ENCODE results near the gene STAT1.

STAT1 gene

DNA sequence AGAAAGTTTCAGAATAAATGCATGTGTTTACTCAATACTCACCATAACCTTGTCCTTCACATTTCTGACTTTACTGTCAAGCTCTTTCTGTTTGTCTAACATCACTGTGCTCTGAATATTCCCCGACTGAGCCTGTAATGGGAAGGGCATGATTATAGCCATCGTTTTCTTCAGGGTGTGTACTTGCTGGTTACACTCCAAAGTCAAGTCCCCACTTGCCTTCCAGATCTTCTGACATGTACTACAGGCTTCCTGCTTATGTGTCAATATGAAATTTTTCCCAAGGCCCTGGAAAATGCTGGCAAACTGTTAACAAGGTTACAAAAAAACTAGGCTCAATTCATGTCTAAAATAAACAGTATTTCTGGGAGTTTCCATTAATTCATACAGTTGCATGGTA lies 12.9 kb downstream of the STAT1 start:
- H3K27ac ChIP-seq = no peak overlapping the region
- H3K9ac ChIP-seq = no peak overlapping the region
- no peaks in the 10 kb centered on the region for H3K79me2 ChIP-seq (ENCODE audit: insufficient read depth, low read depth)
- peaks cover 25% of the 10 kb centered on the region; the same call in 1 of the 2 replicates for H3K36me3 ChIP-seq (ENCODE audit: insufficient read depth)
- H3K4me3 ChIP-seq (IDR thresholded peaks at IDR 0.05; ENCODE audit: insufficient read depth, low read depth, low read length) = no peak overlapping the region
- H2AFZ ChIP-seq (ENCODE audit: low read depth) = no peak overlapping the region
- H4K20me1 ChIP-seq (ENCODE audit: insufficient read depth) = no peaks in the 10 kb centered on the region
- no peak overlapping the region for H3K4me2 ChIP-seq
- TF ChIP-seq, protein P1, sequence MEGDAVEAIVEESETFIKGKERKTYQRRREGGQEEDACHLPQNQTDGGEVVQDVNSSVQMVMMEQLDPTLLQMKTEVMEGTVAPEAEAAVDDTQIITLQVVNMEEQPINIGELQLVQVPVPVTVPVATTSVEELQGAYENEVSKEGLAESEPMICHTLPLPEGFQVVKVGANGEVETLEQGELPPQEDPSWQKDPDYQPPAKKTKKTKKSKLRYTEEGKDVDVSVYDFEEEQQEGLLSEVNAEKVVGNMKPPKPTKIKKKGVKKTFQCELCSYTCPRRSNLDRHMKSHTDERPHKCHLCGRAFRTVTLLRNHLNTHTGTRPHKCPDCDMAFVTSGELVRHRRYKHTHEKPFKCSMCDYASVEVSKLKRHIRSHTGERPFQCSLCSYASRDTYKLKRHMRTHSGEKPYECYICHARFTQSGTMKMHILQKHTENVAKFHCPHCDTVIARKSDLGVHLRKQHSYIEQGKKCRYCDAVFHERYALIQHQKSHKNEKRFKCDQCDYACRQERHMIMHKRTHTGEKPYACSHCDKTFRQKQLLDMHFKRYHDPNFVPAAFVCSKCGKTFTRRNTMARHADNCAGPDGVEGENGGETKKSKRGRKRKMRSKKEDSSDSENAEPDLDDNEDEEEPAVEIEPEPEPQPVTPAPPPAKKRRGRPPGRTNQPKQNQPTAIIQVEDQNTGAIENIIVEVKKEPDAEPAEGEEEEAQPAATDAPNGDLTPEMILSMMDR (conservative IDR thresholded peaks at IDR 0.05; ENCODE audit: low read depth, low read length) = no peak
- H3K4me1 ChIP-seq (ENCODE audit: low read depth, poor library complexity, severe bottlenecking) = peaks cover 23% of the 10 kb centered on the region
- H3K27me3 ChIP-seq (ENCODE audit: insufficient read depth, low read depth) = no peaks in the 10 kb centered on the region; the same call in 1 of the 2 replicates

DNA sequence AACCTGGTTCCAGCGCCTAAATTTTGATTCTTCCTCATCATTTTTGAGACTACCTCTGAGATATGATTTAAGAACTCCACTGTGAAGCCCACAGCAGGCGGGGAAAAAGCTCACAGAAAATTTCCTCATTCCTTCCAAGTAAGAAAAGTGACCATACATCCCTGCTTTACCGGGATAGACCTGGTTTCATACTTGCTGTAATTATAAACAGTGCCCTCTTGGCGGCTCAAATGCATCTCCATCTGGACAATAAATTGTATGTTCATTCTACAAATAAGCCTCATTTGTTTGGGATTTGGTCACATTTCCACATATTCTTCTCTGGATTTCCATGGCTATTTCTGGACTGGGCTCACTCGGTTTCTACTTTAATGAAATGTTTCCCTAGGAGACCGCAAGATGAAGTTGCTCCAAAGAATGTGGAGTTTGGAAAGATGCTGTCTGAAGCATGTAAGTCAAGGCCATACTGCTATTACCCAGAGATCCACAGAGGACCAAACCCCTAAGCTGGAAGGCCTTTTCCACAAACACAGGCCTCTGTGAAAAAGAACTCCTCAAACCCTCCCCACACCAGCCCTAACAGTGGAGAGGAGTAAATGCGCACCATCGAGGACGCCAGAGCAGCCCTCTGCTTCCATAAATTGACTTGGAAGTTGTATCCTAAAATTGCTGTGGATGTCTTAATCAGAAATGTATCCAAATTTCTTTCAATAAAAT lies 13.9 kb downstream of the STAT1 start:
- Histone ChIP-seq H4K20me1 (ENCODE audit: insufficient read depth) (no peaks in the 10 kb centered on the region), H3K4me2 (no peak overlapping the region), H3K27ac (no peak overlapping the region), H3K27me3 (ENCODE audit: insufficient read depth, low read depth) (no peaks in the 10 kb centered on the region; the same call in 1 of the 2 replicates), H2AFZ (ENCODE audit: low read depth) (no peak overlapping the region), H3K4me1 (ENCODE audit: low read depth, poor library complexity, severe bottlenecking) (peaks cover 29% of the 10 kb centered on the region), H3K9ac (no peak overlapping the region), H3K4me3 (IDR thresholded peaks at IDR 0.05; ENCODE audit: insufficient read depth, low read depth, low read length) (no peak overlapping the region), H3K36me3 (ENCODE audit: insufficient read depth) (peaks cover 32% of the 10 kb centered on the region; the same call in 1 of the 2 replicates), H3K79me2 (ENCODE audit: insufficient read depth, low read depth) (no peaks in the 10 kb centered on the region)
- TF ChIP-seq, protein P1 (conservative IDR thresholded peaks at IDR 0.05; ENCODE audit: low read depth, low read length) = no peak

DNA sequence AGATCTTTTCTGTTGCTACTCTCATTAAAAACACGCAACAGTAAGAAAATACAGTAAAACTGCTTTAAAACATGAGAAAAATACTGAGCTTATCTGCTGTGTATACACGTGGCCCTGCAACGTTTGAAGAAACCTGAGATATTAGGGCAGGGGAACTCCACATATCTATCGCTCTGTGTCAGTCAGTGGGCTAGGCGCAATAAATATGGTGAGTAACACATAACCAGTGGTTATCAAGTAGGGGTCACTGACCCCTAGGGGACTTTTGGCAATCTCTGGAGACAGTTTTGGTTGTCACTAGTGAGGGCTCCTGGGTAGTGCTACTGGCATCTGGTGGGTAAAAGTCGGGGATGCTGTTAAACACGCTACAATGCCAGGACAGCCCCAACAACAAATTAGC lies 14.9 kb downstream of the STAT1 start:
- peaks cover 33% of the 10 kb centered on the region; the same call in 1 of the 2 replicates for H3K36me3 ChIP-seq (ENCODE audit: insufficient read depth)
- no peaks in the 10 kb centered on the region; the same call in 1 of the 2 replicates for H3K27me3 ChIP-seq (ENCODE audit: insufficient read depth, low read depth)
- no peak overlapping the region for H2AFZ ChIP-seq (ENCODE audit: low read depth)
- no peak overlapping the region for H3K9ac ChIP-seq
- TF ChIP-seq, protein P1 (conservative IDR thresholded peaks at IDR 0.05; ENCODE audit: low read depth, low read length) = no peak
- H3K4me3 ChIP-seq (IDR thresholded peaks at IDR 0.05; ENCODE audit: insufficient read depth, low read depth, low read length) = no peak overlapping the region
- peaks cover 29% of the 10 kb centered on the region for H3K4me1 ChIP-seq (ENCODE audit: low read depth, poor library complexity, severe bottlenecking)
- H3K4me2 ChIP-seq = no peak overlapping the region
- no peaks in the 10 kb centered on the region for H3K79me2 ChIP-seq (ENCODE audit: insufficient read depth, low read depth)
- no peaks in the 10 kb centered on the region for H4K20me1 ChIP-seq (ENCODE audit: insufficient read depth)
- H3K27ac ChIP-seq = no peak overlapping the region

DNA sequence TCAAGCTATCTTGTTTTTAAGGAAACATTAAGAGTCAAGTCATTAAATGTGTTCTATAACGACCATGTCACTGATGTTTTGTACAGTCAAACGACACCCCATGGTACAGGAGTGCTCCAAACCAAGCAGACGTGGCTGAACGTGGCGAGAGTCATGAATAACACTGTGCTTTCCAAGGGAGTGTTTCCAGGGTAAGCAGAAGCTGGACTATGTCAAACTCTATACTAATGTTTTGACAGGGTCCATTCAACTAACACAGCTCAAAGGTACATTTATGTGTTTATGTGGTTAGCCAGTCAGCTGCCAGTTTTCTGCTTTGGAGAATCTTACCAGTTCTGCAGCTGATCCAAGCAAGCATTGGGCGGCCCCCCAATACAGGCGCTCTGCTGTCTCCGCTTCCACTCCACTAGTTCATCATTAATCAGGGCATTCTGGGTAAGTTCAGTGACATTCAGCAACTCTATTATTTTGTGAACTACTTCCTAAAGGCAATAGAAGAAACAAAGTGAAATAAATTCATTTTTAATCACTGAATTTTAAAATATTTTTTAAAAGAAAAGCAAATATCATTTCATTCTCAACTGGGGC lies 16.4 kb downstream of the STAT1 start:
- TF ChIP-seq, protein P1 (conservative IDR thresholded peaks at IDR 0.05; ENCODE audit: low read depth, low read length) = no peak

More for the DNA sequence above, 16.4 kb downstream of the STAT1 start:
- peaks cover 41% of the 10 kb centered on the region; the same call in 1 of the 2 replicates for H3K36me3 ChIP-seq (ENCODE audit: insufficient read depth)
- no peak overlapping the region for H3K4me2 ChIP-seq
- no peak overlapping the region for H3K9ac ChIP-seq
- H3K27me3 ChIP-seq (ENCODE audit: insufficient read depth, low read depth) = no peaks in the 10 kb centered on the region; the same call in 1 of the 2 replicates
- no peak overlapping the region for H3K27ac ChIP-seq
- H3K4me3 ChIP-seq (IDR thresholded peaks at IDR 0.05; ENCODE audit: insufficient read depth, low read depth, low read length) = no peak overlapping the region
- H3K4me1 ChIP-seq (ENCODE audit: low read depth, poor library complexity, severe bottlenecking) = peaks cover 29% of the 10 kb centered on the region
- H3K79me2 ChIP-seq (ENCODE audit: insufficient read depth, low read depth) = no peaks in the 10 kb centered on the region
- H2AFZ ChIP-seq (ENCODE audit: low read depth) = no peak overlapping the region
- no peaks in the 10 kb centered on the region for H4K20me1 ChIP-seq (ENCODE audit: insufficient read depth)
